Thymus (tissue), 11 donors: ENCODE results near the gene PPP6R3. TPM values are rescaled to one million over a fixed set of nuclear protein-coding genes. Genes with fewer than 3 reads are reported as not detected.

Experiments used
- DNase-seq, 9 donors: peaks; one replicate each; pipeline ENCODE4 v3.0.0-alpha.2; 2013; ENCODE audit warnings: low spot score in 9 of 9, low read depth in 6 of 9, missing footprints in 1 of 9
- H3K27ac ChIP-seq, 2 donors: one replicate each; pipeline ENCODE4 v1.5.1; 2013; ENCODE audit warnings: control low read depth in 1 of 2, low read depth in 1 of 2, low read length in 1 of 2, mild to moderate bottlenecking in 1 of 2, moderate library complexity in 1 of 2
- H3K27me3 ChIP-seq, 2 donors: one replicate each; pipeline ENCODE4 v1.5.1; 2013; ENCODE audit warnings: low read length in 1 of 2; ENCODE audit not compliant: control insufficient read depth in 2 of 2, insufficient read depth in 1 of 2
- H3K36me3 ChIP-seq, 2 donors: one replicate each; pipeline ENCODE4 v1.5.1; 2013; ENCODE audit warnings: low read length in 1 of 2, mild to moderate bottlenecking in 1 of 2, moderate library complexity in 1 of 2; ENCODE audit not compliant: control insufficient read depth in 2 of 2, insufficient read depth in 2 of 2
- H3K4me1 ChIP-seq, 2 donors: one replicate each; pipeline ENCODE4 v1.5.1; 2013; ENCODE audit warnings: low read length in 2 of 2; ENCODE audit not compliant: control insufficient read depth in 2 of 2, insufficient read depth in 2 of 2
- H3K4me3 ChIP-seq, 2 donors: one replicate each; pipeline ENCODE4 v1.5.1; 2013; ENCODE audit warnings: low read length in 2 of 2, control low read depth in 1 of 2, mild to moderate bottlenecking in 1 of 2
- H3K9me3 ChIP-seq, 2 donors: one replicate each; pipeline ENCODE4 v1.5.1; 2013; ENCODE audit warnings: low read length in 1 of 2, mild to moderate bottlenecking in 1 of 2; ENCODE audit not compliant: control insufficient read depth in 2 of 2, insufficient read depth in 1 of 2
- WGBS: extraction: QIAGEN DNeasy Blood & Tissue Kit; methylation state at CpG from one replicate; pipeline ENCODE4 v1.1.7; 2013; 5-methylcytosine and 5-hydroxymethylcytosine counted together
- polyA plus RNA-seq: library from polyadenylated mRNA; stranded (reverse); fragments of 200-250 nt; gene quantifications from one replicate; pipeline ENCODE4 v1.2.3, GENCODE V29; 2013
- total RNA-seq: library from RNA; stranded (reverse); fragments of 120-200 nt; gene quantifications from one replicate; pipeline ENCODE4 v1.2.4, GENCODE V29; 2013
- donor health status: healthy.

The PPP6R3 gene
- total and polyA plus RNA-seq, 2 donors = 45.8 to 103 TPM

- H3K9me3 ChIP-seq = no peaks in the 10 kb centered on the region
- peak; percentile 90 to 99 (median 96) for DNase-seq
- peaks cover 24% of the 10 kb centered on the region in 2 donors for H3K4me1 ChIP-seq
- H3K27me3 ChIP-seq = no peaks in the 10 kb centered on the region
- H3K4me3 ChIP-seq = peak overlapping the region; percentile 90 to 94
- H3K36me3 ChIP-seq = peaks cover 3 to 9% of the 10 kb centered on the region in 2 donors
- 7% methylated on average over 56 of the region's 56 CpGs for WGBS
- peak overlapping the region; percentile 97 to 98 for H3K27ac ChIP-seq
Observed at GRCh38 chr11:68459886-68460740, 439 bp upstream of the PPP6R3 start.

DNA sequence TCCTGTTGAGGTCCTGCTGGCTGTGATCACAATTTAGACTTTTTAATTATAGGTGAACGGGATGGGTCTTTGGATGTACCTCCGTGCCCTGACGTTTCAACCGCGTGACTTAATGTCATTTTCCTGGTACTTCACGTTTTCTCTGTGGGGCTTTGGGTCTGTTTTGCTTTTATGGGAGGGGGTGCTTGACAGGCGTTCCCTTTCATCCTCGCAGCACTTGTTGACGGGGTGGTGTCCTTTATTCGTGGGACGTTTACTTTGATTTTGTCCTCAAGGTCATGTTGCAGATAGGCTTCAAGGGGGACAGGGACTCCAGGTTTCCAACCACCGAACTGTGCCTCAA is 994 bp downstream of the PPP6R3 start:
- peak overlapping the region in 1 of 2 donors; percentile 20 for H3K27ac ChIP-seq
- H3K9me3 ChIP-seq = no peaks in the 10 kb centered on the region
- H3K27me3 ChIP-seq = no peaks in the 10 kb centered on the region
- H3K36me3 ChIP-seq = peaks cover 3 to 15% of the 10 kb centered on the region in 2 donors
- no peak for DNase-seq
- H3K4me1 ChIP-seq = peaks cover 24% of the 10 kb centered on the region in 2 donors
- WGBS = 3% methylated on average over 12 of the region's 12 CpGs
- H3K4me3 ChIP-seq = peak overlapping the region; percentile 90 to 94

GRCh38 chr11:68463714-68464113 is 3.2 kb downstream of the PPP6R3 start:
- Histone ChIP-seq H3K27ac (no peak overlapping the region), H3K4me1 (peaks cover 24% of the 10 kb centered on the region in 2 donors), H3K4me3 (no peak overlapping the region), H3K36me3 (peaks cover 3 to 21% of the 10 kb centered on the region in 2 donors), H3K27me3 (no peaks in the 10 kb centered on the region), H3K9me3 (no peaks in the 10 kb centered on the region)
- 98% methylated on average over 1 of the region's 1 CpG for WGBS
- no peak for DNase-seq

- peaks cover 3 to 27% of the 10 kb centered on the region in 2 donors for H3K36me3 ChIP-seq
- H3K4me3 ChIP-seq = no peak overlapping the region
- no peak for DNase-seq
- H3K27ac ChIP-seq = no peak overlapping the region
- no peaks in the 10 kb centered on the region for H3K27me3 ChIP-seq
- 96% methylated on average over 8 of the region's 8 CpGs for WGBS
- peaks cover 37 to 41% of the 10 kb centered on the region in 2 donors for H3K4me1 ChIP-seq
- H3K9me3 ChIP-seq = no peaks in the 10 kb centered on the region
Observed at GRCh38 chr11:68467201-68467834, 6.8 kb downstream of the PPP6R3 start.

DNA sequence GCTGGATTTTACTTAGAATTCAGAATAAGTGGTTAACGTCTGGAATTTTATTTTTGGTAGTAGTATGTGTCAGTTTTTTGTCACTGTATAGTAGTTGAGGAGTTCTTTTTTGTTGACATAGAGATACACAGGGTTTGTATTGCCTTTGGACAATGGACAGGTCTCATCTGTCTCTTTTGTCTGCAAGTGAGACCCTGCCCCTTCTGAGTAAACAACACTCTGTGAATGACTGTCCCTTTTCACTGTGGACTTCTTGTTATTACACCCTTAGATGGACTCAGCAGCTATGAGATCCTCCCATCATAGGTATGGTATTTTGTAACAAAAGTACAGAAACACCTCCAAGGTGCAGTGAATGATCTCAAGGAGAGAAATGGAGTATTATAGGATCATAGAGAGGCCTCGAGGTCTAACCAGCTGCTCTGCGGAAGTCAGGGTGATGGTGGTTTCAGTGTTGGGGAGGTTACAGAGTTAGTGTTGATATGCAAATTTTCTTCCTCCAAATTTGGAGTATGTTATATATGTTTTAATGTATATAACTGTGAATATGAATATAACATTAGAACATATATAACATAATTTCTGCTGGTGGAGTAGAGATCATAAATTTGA is 7.8 kb downstream of the PPP6R3 start:
- no peaks in the 10 kb centered on the region for H3K27me3 ChIP-seq
- H3K9me3 ChIP-seq = no peaks in the 10 kb centered on the region
- no peak overlapping the region for H3K4me3 ChIP-seq
- H3K36me3 ChIP-seq = peaks cover 3 to 23% of the 10 kb centered on the region in 2 donors
- peaks cover 34 to 35% of the 10 kb centered on the region in 2 donors for H3K4me1 ChIP-seq
- whole genome bisulfite sequencing = 45% methylated on average over 3 of the region's 3 CpGs
- H3K27ac ChIP-seq = no peak overlapping the region
- DNase-seq = peak in 1 of 9 donors; percentile 36

GRCh38 chr11:68469122-68469521 is 8.6 kb downstream of the PPP6R3 start:
- no peak overlapping the region for H3K27ac ChIP-seq
- H3K9me3 ChIP-seq = no peaks in the 10 kb centered on the region
- H3K27me3 ChIP-seq = no peaks in the 10 kb centered on the region
- H3K4me3 ChIP-seq = no peak overlapping the region
- DNase-seq = no peak
- 84% methylated on average over 2 of the region's 2 CpGs for WGBS
- H3K4me1 ChIP-seq = peaks cover 31 to 33% of the 10 kb centered on the region in 2 donors
- peaks cover 0 to 26% of the 10 kb centered on the region in 2 donors for H3K36me3 ChIP-seq

GRCh38 chr11:68469642-68470041 is 9.1 kb downstream of the PPP6R3 start:
- Histone ChIP-seq H3K9me3 (no peaks in the 10 kb centered on the region), H3K27me3 (no peaks in the 10 kb centered on the region), H3K4me3 (no peak overlapping the region), H3K27ac (no peak overlapping the region), H3K36me3 (peaks cover 0 to 27% of the 10 kb centered on the region in 2 donors), H3K4me1 (peaks cover 31% of the 10 kb centered on the region in 2 donors)
- DNase-seq = no peak
- 65% methylated on average over 1 of the region's 1 CpG for WGBS

DNA sequence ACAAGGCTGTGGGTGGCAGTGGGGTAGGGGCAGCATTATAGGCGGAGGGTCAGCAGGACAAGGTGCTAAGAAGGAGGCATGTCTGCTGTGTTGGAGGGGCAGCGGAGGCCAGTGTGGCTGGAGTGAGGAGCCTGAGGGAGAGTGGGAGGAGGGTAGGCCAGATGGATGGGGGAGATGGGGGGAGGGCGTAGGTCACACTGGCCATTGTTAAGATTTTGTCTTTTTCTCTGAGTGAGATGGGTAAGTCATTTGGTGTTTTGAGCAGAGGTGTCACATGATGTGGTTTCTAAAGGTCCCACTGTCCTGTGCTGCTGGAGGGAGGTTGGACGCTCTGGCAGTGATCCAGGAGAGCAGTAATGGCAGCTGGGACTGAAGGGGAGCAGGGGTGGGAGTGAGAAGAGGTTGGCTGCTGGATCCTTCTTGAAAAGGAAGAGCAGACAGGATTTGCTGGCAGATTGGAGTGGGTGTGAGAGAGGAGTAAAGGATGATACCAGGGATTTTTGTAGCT is 9.8 kb downstream of the PPP6R3 start:
- no peak for DNase-seq
- Histone ChIP-seq H3K27me3 (no peaks in the 10 kb centered on the region), H3K9me3 (no peaks in the 10 kb centered on the region), H3K36me3 (peaks cover 0 to 23% of the 10 kb centered on the region in 2 donors), H3K4me1 (peaks cover 31% of the 10 kb centered on the region in 2 donors), H3K4me3 (no peak overlapping the region), H3K27ac (no peak overlapping the region)
- WGBS = 94% methylated on average over 4 of the region's 4 CpGs
